Measurements from ENCODE around the gene FBXO36. TPM values are rescaled to one million over a fixed set of nuclear protein-coding genes. Genes with fewer than 3 reads are reported as not detected.
A peak's percentile ranks its signal among the peaks of the same experiment; 100 is the strongest.

FBXO36 gene
- total and polyA plus RNA-seq, 2 of the 13 experiments (the other 11 are each of a cell fraction or from before 2014, with no cell fraction given), result 2.8 TPM

GRCh38 chr2:229922449-229923386 is at the start of gene FBXO36 (continued):
- TF ChIP-seq ZNF574 (CRISPR knock-in tag; IDR thresholded peaks at IDR 0.05), result peak; percentile 51; the same call in 1 of the 2 replicates
- peak; percentile 82 for TF ChIP-seq ZNF441 (CRISPR knock-in tag; IDR thresholded peaks at IDR 0.05; ENCODE audit: borderline replicate concordance)
- TF ChIP-seq ARNT (IDR thresholded peaks at IDR 0.05), result no peak
- TF ChIP-seq ZNF331 (CRISPR knock-in tag; IDR thresholded peaks at IDR 0.05), result no peak; the same call in 1 of the 2 replicates
- TF ChIP-seq ZMAT5 (CRISPR knock-in tag; IDR thresholded peaks at IDR 0.05; ENCODE audit: borderline replicate concordance, low read depth), result no peak
- TF ChIP-seq ZNF160 (CRISPR knock-in tag; IDR thresholded peaks at IDR 0.05), result no peak
- no peak for TF ChIP-seq RFXAP (CRISPR knock-in tag; IDR thresholded peaks at IDR 0.05; ENCODE audit: borderline replicate concordance)
- no peak for TF ChIP-seq KAT2B (IDR thresholded peaks at IDR 0.05; ENCODE audit: borderline replicate concordance, low read depth, low read length)
- TF ChIP-seq SKIL (CRISPR knock-in tag; IDR thresholded peaks at IDR 0.05; ENCODE audit: borderline replicate concordance), result no peak
- TF ChIP-seq RXRA (CRISPR knock-in tag; IDR thresholded peaks at IDR 0.05), result no peak
- TF ChIP-seq TSC22D2 (CRISPR knock-in tag; IDR thresholded peaks at IDR 0.05; ENCODE audit: borderline replicate concordance), result no peak
- TF ChIP-seq ZNF691 (CRISPR knock-in tag; IDR thresholded peaks at IDR 0.05; ENCODE audit: borderline replicate concordance, low read depth), result no peak
- peak; percentile 21; the same call in 1 of the 2 replicates for TF ChIP-seq ARNTL (CRISPR knock-in tag; IDR thresholded peaks at IDR 0.05)
- TF ChIP-seq ATF3 (CRISPR knock-in tag; IDR thresholded peaks at IDR 0.05), result no peak
- no peak for TF ChIP-seq MBD4 (IDR thresholded peaks at IDR 0.05; ENCODE audit: borderline replicate concordance, low read length)
- TF ChIP-seq CREB3 (CRISPR knock-in tag; IDR thresholded peaks at IDR 0.05), result no peak
- TF ChIP-seq THRA (CRISPR knock-in tag; IDR thresholded peaks at IDR 0.05; ENCODE audit: borderline replicate concordance), result no peak; the same call in 1 of the 2 replicates
- no peak for TF ChIP-seq KLF9 (CRISPR knock-in tag; IDR thresholded peaks at IDR 0.05; ENCODE audit: low read depth)
- no peak for TF ChIP-seq CCDC6 (CRISPR knock-in tag; IDR thresholded peaks at IDR 0.05)

Data from HepG2 (cell line).